ENCODE data around the gene CTDSP2.

Gene CTDSP2

GRCh38 chr12:57797933-57798332 is 48.6 kb downstream of the CTDSP2 start:
- Histone ChIP-seq H4K20me1 (ENCODE audit: low read depth, low read length) (no peaks in the 10 kb centered on the region), H3K4me3 (ENCODE audit: insufficient read depth, low read length, poor library complexity, severe bottlenecking) (no peak overlapping the region), H3K9ac (ENCODE audit: low read length) (no peak overlapping the region), H3K27ac (ENCODE audit: low read depth, low read length) (no peak overlapping the region), H3F3A (ENCODE audit: insufficient read depth) (0 out of 2 replicates have a peak, but pooled peaks cover 5% of the 10 kb centered on the region), H3K9me3 (ENCODE audit: insufficient read depth, low read length) (no peaks in the 10 kb centered on the region), H3K4me2 (ENCODE audit: low read depth, low read length, poor library complexity, severe bottlenecking) (no peak overlapping the region), H3K27me3 (ENCODE audit: low read length) (no peaks in the 10 kb centered on the region), H3K36me3 (ENCODE audit: low read length) (peaks cover 20% of the 10 kb centered on the region; the same call in 1 of the 2 replicates), H3K79me2 (ENCODE audit: insufficient read depth, low read length) (no peaks in the 10 kb centered on the region), H3K9me2 (replicated peaks; ENCODE audit: insufficient read depth, low read length) (no peaks in the 10 kb centered on the region), H2AFZ (ENCODE audit: low read depth, low read length, severe bottlenecking) (no peak overlapping the region)
- TF ChIP-seq EZH2phosphoT487 (conservative IDR thresholded peaks at IDR 0.05; ENCODE audit: low read length) (no peak), CTCF (IDR thresholded peaks at IDR 0.05; ENCODE audit: insufficient read depth, low read length, poor library complexity, severe bottlenecking) (no peak)

GRCh38 chr12:57796996-57797395 is 49.5 kb downstream of the CTDSP2 start:
- H3K4me2 ChIP-seq (ENCODE audit: low read depth, low read length, poor library complexity, severe bottlenecking) = no peak overlapping the region
- TF ChIP-seq CTCF (IDR thresholded peaks at IDR 0.05; ENCODE audit: insufficient read depth, low read length, poor library complexity, severe bottlenecking) (no peak), EZH2phosphoT487 (conservative IDR thresholded peaks at IDR 0.05; ENCODE audit: low read length) (no peak)
- H3K9me3 ChIP-seq (ENCODE audit: insufficient read depth, low read length) = no peaks in the 10 kb centered on the region
- H3K79me2 ChIP-seq (ENCODE audit: insufficient read depth, low read length) = no peaks in the 10 kb centered on the region
- no peaks in the 10 kb centered on the region for H3K9me2 ChIP-seq (replicated peaks; ENCODE audit: insufficient read depth, low read length)
- H3F3A ChIP-seq (ENCODE audit: insufficient read depth) = 0 out of 2 replicates have a peak, but pooled peaks cover 5% of the 10 kb centered on the region
- H3K9ac ChIP-seq (ENCODE audit: low read length) = no peak overlapping the region
- H4K20me1 ChIP-seq (ENCODE audit: low read depth, low read length) = no peaks in the 10 kb centered on the region
- H3K27ac ChIP-seq (ENCODE audit: low read depth, low read length) = no peak overlapping the region
- no peaks in the 10 kb centered on the region for H3K27me3 ChIP-seq (ENCODE audit: low read length)
- H3K36me3 ChIP-seq (ENCODE audit: low read length) = peaks cover 20% of the 10 kb centered on the region; the same call in 1 of the 2 replicates
- H3K4me3 ChIP-seq (ENCODE audit: insufficient read depth, low read length, poor library complexity, severe bottlenecking) = no peak overlapping the region
- H2AFZ ChIP-seq (ENCODE audit: low read depth, low read length, severe bottlenecking) = no peak overlapping the region

- Histone ChIP-seq H3K4me2 (ENCODE audit: low read depth, low read length, poor library complexity, severe bottlenecking) (no peak overlapping the region), H3K9me3 (ENCODE audit: insufficient read depth, low read length) (no peaks in the 10 kb centered on the region), H3K79me2 (ENCODE audit: insufficient read depth, low read length) (no peaks in the 10 kb centered on the region), H3K27me3 (ENCODE audit: low read length) (no peaks in the 10 kb centered on the region), H2AFZ (ENCODE audit: low read depth, low read length, severe bottlenecking) (no peak overlapping the region), H3K27ac (ENCODE audit: low read depth, low read length) (no peak overlapping the region), H3K4me3 (ENCODE audit: insufficient read depth, low read length, poor library complexity, severe bottlenecking) (no peak overlapping the region), H3K9me2 (replicated peaks; ENCODE audit: insufficient read depth, low read length) (no peaks in the 10 kb centered on the region), H3F3A (ENCODE audit: insufficient read depth) (peaks cover 5% of the 10 kb centered on the region; the same call in 1 of the 2 replicates), H4K20me1 (ENCODE audit: low read depth, low read length) (no peaks in the 10 kb centered on the region), H3K9ac (ENCODE audit: low read length) (no peak overlapping the region), H3K36me3 (ENCODE audit: low read length) (peaks cover 26% of the 10 kb centered on the region; the same call in 1 of the 2 replicates)
- TF ChIP-seq CTCF (IDR thresholded peaks at IDR 0.05; ENCODE audit: insufficient read depth, low read length, poor library complexity, severe bottlenecking) = no peak
- TF ChIP-seq EZH2phosphoT487 (conservative IDR thresholded peaks at IDR 0.05; ENCODE audit: low read length) = no peak
Measured at GRCh38 chr12:57795354-57795753, 51.2 kb downstream of the CTDSP2 start.

All from SU-DHL-6 (cell line).